GM12878 (cell line): ENCODE data around the gene RPL29.

Experiments
- CHD4 ChIP-seq: fragments of 200-600 bp; sonication (generic); IDR thresholded peaks from 2 replicates; pipeline ENCODE4 v1.6.1; 2016; ENCODE audit warnings: mild to moderate bottlenecking
- MTA3 ChIP-seq: IDR thresholded peaks from 2 replicates; pipeline ENCODE4 v1.6.1; 2012; ENCODE audit warnings: low read length, inconsistent platforms, borderline replicate concordance
- MXI1 ChIP-seq: fragments of 150-350 bp; IDR thresholded peaks from 2 replicates; pipeline ENCODE4 v1.6.1; 2011; ENCODE audit warnings: low read depth, mild to moderate bottlenecking, inconsistent platforms, low read length, improper control_type of control experiment
- POLR2A ChIP-seq: IDR thresholded peaks from 2 replicates; pipeline ENCODE4 v1.6.1; 2011; ENCODE audit warnings: low read depth, mild to moderate bottlenecking, low read length
- RCOR1 ChIP-seq: conservative IDR thresholded peaks from 2 replicates; pipeline ENCODE4 v1.6.1; 2012; ENCODE audit warnings: low read depth, low read length, improper control_type of control experiment
- TCF7 ChIP-seq: IDR thresholded peaks from 2 replicates; pipeline ENCODE4 v1.6.1; 2014; ENCODE audit warnings: antibody characterized with exemption, borderline replicate concordance
- TF ChIP-seq, protein P1 (sequence below), 3 experiments: IDR thresholded peaks in 2 of 3; conservative IDR thresholded peaks in 1 of 3; 2 replicates each; pipeline ENCODE4 v1.5.1; 2011; ENCODE audit warnings: low read depth in 3 of 3, low read length in 3 of 3, mild to moderate bottlenecking in 3 of 3, control low read depth in 2 of 3, moderate library complexity in 2 of 3, inconsistent platforms in 1 of 3, mixed read lengths in 1 of 3; ENCODE audit not compliant: control insufficient read depth in 2 of 3, insufficient read depth in 1 of 3; ENCODE audit errors: extremely low read depth in 1 of 3
- TF ChIP-seq, protein P2 (sequence below): IDR thresholded peaks from 2 replicates; pipeline ENCODE4 v1.6.1; 2012; ENCODE audit warnings: low read depth, low read length, improper control_type of control experiment

DNA sequence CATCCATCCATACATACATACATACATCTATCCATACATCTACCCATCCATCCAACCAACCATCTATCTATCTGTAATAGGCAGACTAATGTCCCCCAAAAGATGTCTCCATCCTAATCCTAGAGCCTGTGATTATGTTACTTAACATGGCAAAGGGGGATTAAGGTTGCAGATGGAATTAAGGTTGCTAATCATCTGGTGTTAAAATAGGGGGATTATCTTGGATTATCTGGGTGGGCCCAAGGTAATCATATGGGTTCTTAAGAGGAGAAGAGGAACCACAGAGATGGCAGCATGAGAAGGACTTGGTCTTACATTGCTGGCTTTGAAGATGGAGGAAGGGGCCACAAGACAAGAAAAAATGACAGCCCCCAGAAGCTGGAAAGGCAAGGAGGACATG, 14.7 kb upstream of the RPL29 start:
- no peak for TF ChIP-seq CHD4
- TF ChIP-seq, protein P1, sequence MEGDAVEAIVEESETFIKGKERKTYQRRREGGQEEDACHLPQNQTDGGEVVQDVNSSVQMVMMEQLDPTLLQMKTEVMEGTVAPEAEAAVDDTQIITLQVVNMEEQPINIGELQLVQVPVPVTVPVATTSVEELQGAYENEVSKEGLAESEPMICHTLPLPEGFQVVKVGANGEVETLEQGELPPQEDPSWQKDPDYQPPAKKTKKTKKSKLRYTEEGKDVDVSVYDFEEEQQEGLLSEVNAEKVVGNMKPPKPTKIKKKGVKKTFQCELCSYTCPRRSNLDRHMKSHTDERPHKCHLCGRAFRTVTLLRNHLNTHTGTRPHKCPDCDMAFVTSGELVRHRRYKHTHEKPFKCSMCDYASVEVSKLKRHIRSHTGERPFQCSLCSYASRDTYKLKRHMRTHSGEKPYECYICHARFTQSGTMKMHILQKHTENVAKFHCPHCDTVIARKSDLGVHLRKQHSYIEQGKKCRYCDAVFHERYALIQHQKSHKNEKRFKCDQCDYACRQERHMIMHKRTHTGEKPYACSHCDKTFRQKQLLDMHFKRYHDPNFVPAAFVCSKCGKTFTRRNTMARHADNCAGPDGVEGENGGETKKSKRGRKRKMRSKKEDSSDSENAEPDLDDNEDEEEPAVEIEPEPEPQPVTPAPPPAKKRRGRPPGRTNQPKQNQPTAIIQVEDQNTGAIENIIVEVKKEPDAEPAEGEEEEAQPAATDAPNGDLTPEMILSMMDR (IDR thresholded peaks at IDR 0.05 in 2 of 3, conservative IDR thresholded peaks at IDR 0.05 in 1 of 3; ENCODE audit: control insufficient read depth in 2 of 3, extremely low read depth in 1 of 3, insufficient read depth in 1 of 3, low read depth in 3 of 3, low read length in 3 of 3), result no peak
- TF ChIP-seq, protein P2, sequence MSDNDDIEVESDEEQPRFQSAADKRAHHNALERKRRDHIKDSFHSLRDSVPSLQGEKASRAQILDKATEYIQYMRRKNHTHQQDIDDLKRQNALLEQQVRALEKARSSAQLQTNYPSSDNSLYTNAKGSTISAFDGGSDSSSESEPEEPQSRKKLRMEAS, result no peak
- no peak for TF ChIP-seq POLR2A
- TF ChIP-seq MTA3, result no peak
- no peak for TF ChIP-seq TCF7
- TF ChIP-seq MXI1, result no peak
- no peak for TF ChIP-seq RCOR1
